DOHH2 (cell line): ENCODE measurements around the gene SPATA21.

Source experiments
- H3F3A ChIP-seq: fragments of 200-600 bp; sonication (generic), shearing (Covaris generic); 2 replicates; pipeline ENCODE4 v1.6.0; 2016; ENCODE audit warnings: antibody characterized with exemption, mild to moderate bottlenecking; ENCODE audit not compliant: control insufficient read depth, insufficient read depth
- H3K27ac ChIP-seq: fragments of 200-600 bp; sonication (generic); 2 replicates; pipeline ENCODE4 v1.5.1; 2014; ENCODE audit warnings: low read depth, mild to moderate bottlenecking, low read length, moderate library complexity
- H3K27me3 ChIP-seq: fragments of 200-600 bp; sonication (generic); 2 replicates; pipeline ENCODE4 v1.6.1; 2014; ENCODE audit warnings: mild to moderate bottlenecking, low read length, mixed read lengths; ENCODE audit not compliant: control insufficient read depth
- H3K36me3 ChIP-seq: fragments of 200-600 bp; sonication (generic); 2 replicates; pipeline ENCODE4 v1.6.1; 2014; ENCODE audit warnings: mild to moderate bottlenecking, low read length, moderate library complexity, mixed read lengths; ENCODE audit not compliant: control insufficient read depth
- H3K4me1 ChIP-seq: fragments of 200-600 bp; sonication (generic); 2 replicates; pipeline ENCODE4 v1.6.1; 2014; ENCODE audit warnings: mild to moderate bottlenecking, low read length, mixed read lengths; ENCODE audit not compliant: control insufficient read depth
- H3K4me2 ChIP-seq: fragments of 200-600 bp; sonication (generic); 2 replicates; pipeline ENCODE4 v1.6.0; 2014; ENCODE audit warnings: mild to moderate bottlenecking, low read length, moderate library complexity
- H3K4me3 ChIP-seq: fragments of 200-600 bp; sonication (generic); 2 replicates; pipeline ENCODE4 v1.5.1; 2014; ENCODE audit warnings: mild to moderate bottlenecking, low read length, mixed read lengths
- H3K79me2 ChIP-seq: fragments of 200-600 bp; sonication (generic); 2 replicates; pipeline ENCODE4 v1.6.1; 2014; ENCODE audit warnings: mild to moderate bottlenecking, low read length, mixed read lengths; ENCODE audit not compliant: control insufficient read depth
- H3K9me2 ChIP-seq: fragments of 200-600 bp; sonication (generic); replicated peaks from 2 replicates; pipeline ENCODE4 v1.6.1; 2014; ENCODE audit warnings: mild to moderate bottlenecking, low read length, mixed read lengths; ENCODE audit not compliant: control insufficient read depth
- H3K9me3 ChIP-seq: fragments of 200-600 bp; sonication (generic); 2 replicates; pipeline ENCODE4 v1.6.1; 2014; ENCODE audit warnings: antibody characterized with exemption, low read length, mixed read lengths; ENCODE audit not compliant: control insufficient read depth, insufficient read depth
- H4K20me1 ChIP-seq: fragments of 200-600 bp; sonication (generic); 2 replicates; pipeline ENCODE4 v1.6.0; 2014; ENCODE audit warnings: low read depth, mild to moderate bottlenecking, antibody characterized with exemption, low read length, moderate library complexity; ENCODE audit not compliant: control insufficient read depth, insufficient read depth
- CTCF ChIP-seq: fragments of 200-600 bp; sonication (generic); IDR thresholded peaks from one replicate; pipeline ENCODE4 v1.5.1; 2014; ENCODE audit warnings: antibody characterized with exemption, mild to moderate bottlenecking, low read depth, low read length; ENCODE audit not compliant: poor library complexity, severe bottlenecking
- EZH2phosphoT487 ChIP-seq: fragments of 200-600 bp; sonication (generic); IDR thresholded peaks from 2 replicates; pipeline ENCODE4 v1.6.1; 2017; ENCODE audit warnings: borderline replicate concordance, mild to moderate bottlenecking, antibody characterized with exemption, low read length, moderate library complexity, mixed read lengths

SPATA21 gene

DNA sequence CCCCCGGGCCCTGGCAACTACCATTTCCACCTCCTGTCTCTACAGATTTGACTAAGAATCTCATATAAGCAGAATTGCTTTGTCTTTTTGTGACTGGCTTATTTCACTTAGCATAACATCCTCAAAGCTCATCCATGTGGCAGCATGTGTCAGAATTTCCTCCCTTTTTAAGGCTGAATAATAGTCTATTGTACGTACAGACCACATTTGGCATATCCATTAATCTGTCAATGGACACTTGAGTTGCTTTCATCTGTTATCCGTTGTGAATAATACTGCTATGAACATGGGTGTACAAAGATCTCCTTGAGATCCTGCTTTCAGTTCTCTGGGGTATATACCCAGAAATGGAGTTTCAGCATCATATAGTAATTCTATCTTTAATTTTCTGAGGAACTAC lies 24.0 kb downstream of the SPATA21 start:
- H3K4me3 ChIP-seq, result no peak overlapping the region
- no peak overlapping the region for H3K4me2 ChIP-seq
- H3K4me1 ChIP-seq, result peaks cover 10% of the 10 kb centered on the region
- H3K9me2 ChIP-seq, result no peaks in the 10 kb centered on the region
- no peaks in the 10 kb centered on the region for H3F3A ChIP-seq
- no peak overlapping the region for H3K27ac ChIP-seq
- TF ChIP-seq CTCF (no peak), EZH2phosphoT487 (no peak)
- H4K20me1 ChIP-seq, result no peaks in the 10 kb centered on the region
- no peaks in the 10 kb centered on the region for H3K79me2 ChIP-seq
- H3K36me3 ChIP-seq, result no peaks in the 10 kb centered on the region
- H3K27me3 ChIP-seq, result no peaks in the 10 kb centered on the region
- no peaks in the 10 kb centered on the region for H3K9me3 ChIP-seq

- Histone ChIP-seq H3K4me2 (no peak overlapping the region), H3K4me3 (no peak overlapping the region), H3K27me3 (no peaks in the 10 kb centered on the region), H3K9me2 (no peaks in the 10 kb centered on the region), H3F3A (no peaks in the 10 kb centered on the region), H3K9me3 (no peaks in the 10 kb centered on the region), H3K27ac (no peak overlapping the region), H3K4me1 (peaks cover 11% of the 10 kb centered on the region), H4K20me1 (no peaks in the 10 kb centered on the region), H3K79me2 (no peaks in the 10 kb centered on the region), H3K36me3 (no peaks in the 10 kb centered on the region)
- TF ChIP-seq CTCF (no peak), EZH2phosphoT487 (no peak)
Measured at GRCh38 chr1:16410803-16411202, 26.4 kb downstream of the SPATA21 start.

DNA sequence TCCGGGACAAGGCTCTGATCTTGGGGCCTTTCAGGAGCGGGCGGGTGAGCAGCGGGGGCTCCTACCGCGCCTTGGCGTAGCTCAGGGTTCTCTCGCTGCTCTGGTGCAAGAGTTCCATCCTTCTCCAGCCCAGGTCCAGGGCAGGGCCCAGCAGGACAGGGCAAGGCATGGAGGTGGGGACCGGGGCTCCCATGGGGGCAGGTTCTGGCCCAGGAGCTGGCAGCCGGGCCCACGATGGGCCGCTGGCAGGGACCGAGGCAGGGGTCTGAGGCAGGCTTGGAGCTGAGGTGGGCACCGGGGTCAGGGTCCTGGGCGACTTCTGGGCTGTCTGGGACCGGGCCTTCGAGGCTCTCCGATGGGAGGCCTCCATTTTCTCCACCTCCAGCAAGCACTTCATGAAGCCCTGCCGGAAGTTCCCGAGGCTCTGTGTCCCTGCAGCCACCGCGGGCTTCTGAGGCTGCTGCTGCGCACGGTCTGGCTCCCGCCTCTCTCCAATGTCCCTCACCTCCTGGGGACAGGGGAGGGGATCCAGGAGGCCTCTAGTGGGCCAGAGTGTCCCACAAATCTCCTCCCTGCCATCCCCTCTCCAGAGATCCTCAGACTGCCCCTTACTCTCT lies 27.6 kb downstream of the SPATA21 start:
- H3K4me1 ChIP-seq, result peaks cover 11% of the 10 kb centered on the region
- H3K79me2 ChIP-seq, result no peaks in the 10 kb centered on the region
- no peaks in the 10 kb centered on the region for H3K36me3 ChIP-seq
- H3K27ac ChIP-seq, result no peak overlapping the region
- no peaks in the 10 kb centered on the region for H3K27me3 ChIP-seq
- H3F3A ChIP-seq, result no peaks in the 10 kb centered on the region
- no peaks in the 10 kb centered on the region for H3K9me3 ChIP-seq
- no peak overlapping the region for H3K4me2 ChIP-seq
- no peaks in the 10 kb centered on the region for H4K20me1 ChIP-seq
- no peaks in the 10 kb centered on the region for H3K9me2 ChIP-seq
- H3K4me3 ChIP-seq, result no peak overlapping the region
- no peak for TF ChIP-seq CTCF
- TF ChIP-seq EZH2phosphoT487, result no peak
